GM12892 (cell line): ENCODE data around the gene TMSB4Y. TPM values are rescaled to one million over a fixed set of nuclear protein-coding genes. Genes with fewer than 3 reads are reported as not detected.

Experiments used
- DNase-seq: peaks from one replicate; pipeline ENCODE4 v3.0.0; 2011; ENCODE audit not compliant: insufficient read length
- FAIRE-seq: peaks from 2 replicates; lab custom pipeline; 2011; peaks lifted over from hg19 to GRCh38; lab: Jason Lieb, UNC
- POLR2A ChIP-seq: IDR thresholded peaks from 2 replicates; pipeline ENCODE4 v1.6.1; 2011; ENCODE audit warnings: low read depth, low read length, control low read depth
- POLR2AphosphoS5 ChIP-seq: IDR thresholded peaks from 2 replicates; pipeline ENCODE4 v1.6.1; 2011; ENCODE audit warnings: low read depth, low read length, control low read depth
- TAF1 ChIP-seq: IDR thresholded peaks from 2 replicates; pipeline ENCODE4 v1.6.1; 2011; ENCODE audit warnings: low read depth, mild to moderate bottlenecking, control low read depth, low read length, borderline replicate concordance
- polyA plus RNA-seq: library from polyadenylated mRNA; unstranded; fragments of >200 nt; gene quantifications from one replicate; pipeline ENCODE4 v1.2.1, GENCODE V29; 2012; ENCODE audit warnings: missing spikeins, inconsistent platforms; ENCODE audit not compliant: missing spikeins

The TMSB4Y gene
- polyA plus RNA-seq = not detected

DNA sequence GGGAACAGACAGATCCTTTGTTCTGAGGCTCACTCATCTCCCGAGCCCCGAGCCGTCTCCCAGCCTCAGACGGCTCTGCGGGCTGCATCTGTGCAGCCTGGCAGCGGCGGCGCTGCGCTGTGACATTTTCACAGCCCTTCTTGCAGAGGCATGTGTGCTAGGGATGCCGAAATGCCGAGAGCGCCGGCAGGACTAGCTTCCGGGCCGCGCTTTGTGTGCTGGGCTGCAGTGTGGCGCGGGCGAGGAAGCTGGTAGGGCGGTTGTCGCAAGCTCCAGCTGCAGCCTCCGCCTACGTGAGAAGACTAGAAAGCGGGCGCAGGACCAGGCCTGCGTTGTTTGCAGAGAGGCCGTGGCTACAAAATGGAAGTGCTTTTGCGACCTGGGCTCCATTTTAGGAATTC lies at the start of gene TMSB4Y:
Gene TMSB4Y, plus strand, starts transcription at position 332 of the 401 bp plus-strand sequence.
- no peak for FAIRE-seq
- no peak for DNase-seq
- TF ChIP-seq TAF1 = no peak
- no peak for TF ChIP-seq POLR2AphosphoS5
- no peak for TF ChIP-seq POLR2A

DNA sequence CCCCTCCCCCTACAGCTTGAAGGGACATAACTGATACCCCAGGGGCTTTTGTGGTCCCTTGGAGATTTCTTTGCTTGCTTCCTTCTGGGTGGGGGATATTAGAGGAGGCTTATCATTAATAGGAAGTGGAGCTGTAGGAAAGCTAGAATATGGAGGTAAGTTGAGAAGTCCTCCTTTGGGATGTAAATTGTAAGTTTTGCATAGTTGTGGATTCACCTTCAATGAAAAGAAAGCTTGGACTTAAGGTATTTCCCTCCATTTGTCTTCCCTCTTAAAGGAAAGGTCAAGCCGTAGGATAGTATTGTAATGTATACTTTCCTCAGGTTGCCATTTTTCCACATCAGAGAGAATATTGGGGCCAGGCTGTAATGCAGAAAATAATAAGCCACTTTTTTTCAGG lies 39.5 kb upstream of the TMSB4Y start:
- DNase-seq (no peak), FAIRE-seq (no peak)
- TF ChIP-seq TAF1 (no peak), POLR2AphosphoS5 (no peak), POLR2A (no peak)

DNA sequence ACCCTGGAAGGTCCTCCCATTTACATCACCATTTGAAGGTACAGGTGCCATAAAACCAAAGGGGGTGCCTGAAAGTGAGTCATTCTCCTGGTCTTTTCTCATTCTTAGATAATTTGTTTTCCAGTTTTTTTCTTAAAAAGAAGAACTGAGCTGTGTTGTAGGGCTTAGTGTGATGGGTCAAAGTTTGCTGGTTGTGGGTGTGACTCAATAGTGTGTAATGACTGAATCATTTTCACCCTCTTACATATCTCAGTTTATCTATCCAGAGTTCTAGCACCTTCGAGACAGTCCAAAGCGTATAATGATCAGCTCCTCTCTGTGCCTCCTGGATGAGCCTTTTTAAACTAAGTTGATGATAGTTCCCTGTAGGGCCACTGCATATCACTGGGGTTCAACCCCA lies 32.6 kb upstream of the TMSB4Y start:
- no peak for TF ChIP-seq POLR2A
- TF ChIP-seq TAF1 = no peak
- no peak for TF ChIP-seq POLR2AphosphoS5
- DNase-seq (no peak), FAIRE-seq (no peak)

DNA sequence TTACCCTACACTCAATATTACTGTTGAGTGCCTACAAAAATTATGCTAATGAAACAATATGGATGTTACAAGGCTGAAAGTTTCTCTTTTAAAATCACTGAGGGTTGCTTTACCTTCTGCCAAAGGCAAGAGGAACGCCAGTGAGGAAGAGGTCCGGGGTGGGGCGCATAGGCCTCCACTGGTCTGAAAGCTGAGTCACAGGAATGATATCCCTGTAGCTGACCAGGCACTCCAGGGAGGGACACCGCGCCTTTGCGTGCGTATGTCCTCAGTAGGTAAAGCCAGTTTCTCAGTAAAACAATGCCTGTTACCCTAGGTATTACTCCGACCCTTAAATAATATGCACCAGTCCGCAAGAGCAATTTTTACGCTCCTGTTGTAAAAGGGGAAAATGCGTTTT lies 1.4 kb upstream of the TMSB4Y start:
- FAIRE-seq (no peak), DNase-seq (no peak)
- TF ChIP-seq TAF1 = no peak
- TF ChIP-seq POLR2AphosphoS5 = no peak
- TF ChIP-seq POLR2A = no peak

DNA sequence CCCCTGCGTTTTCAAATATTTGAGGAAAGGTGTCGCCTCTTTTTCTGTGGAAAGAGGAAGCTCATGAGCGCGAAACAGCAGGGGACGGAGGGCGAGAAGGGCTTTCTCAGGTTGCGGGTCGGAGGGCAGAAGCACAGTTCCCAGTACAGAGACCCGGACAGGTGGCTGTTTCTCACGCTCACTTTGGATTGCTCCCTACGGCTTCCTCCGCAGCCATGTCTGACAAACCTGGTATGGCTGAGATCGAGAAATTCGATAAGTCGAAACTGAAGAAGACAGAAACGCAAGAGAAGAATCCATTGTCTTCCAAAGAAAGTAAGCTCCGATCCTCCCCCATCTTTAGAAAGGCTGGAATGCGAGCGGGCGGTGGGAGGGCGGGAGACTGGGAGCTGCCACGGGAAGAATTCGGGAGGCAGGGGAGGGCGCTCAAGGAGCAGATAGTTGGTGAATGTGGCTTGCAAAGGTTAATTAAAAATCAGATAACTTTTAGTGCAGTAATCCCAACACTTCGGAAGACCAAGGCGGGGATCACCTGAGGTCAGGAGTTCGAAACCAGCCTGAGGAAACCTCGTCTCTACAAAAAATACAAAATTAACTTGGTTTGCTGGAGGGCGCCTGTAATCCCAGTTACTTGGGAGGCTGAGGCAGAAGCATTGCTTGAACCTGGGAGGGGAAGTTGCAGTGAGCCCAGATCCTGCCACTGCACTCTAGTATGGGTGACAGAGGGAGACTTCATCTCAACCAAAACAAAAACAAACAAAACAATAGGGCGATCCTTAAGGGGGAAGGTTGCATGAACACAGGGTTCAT lies 627 bp downstream of the TMSB4Y start:
- TF ChIP-seq TAF1 (no peak), POLR2AphosphoS5 (no peak), POLR2A (no peak)
- no peak for FAIRE-seq
- DNase-seq = no peak

DNA sequence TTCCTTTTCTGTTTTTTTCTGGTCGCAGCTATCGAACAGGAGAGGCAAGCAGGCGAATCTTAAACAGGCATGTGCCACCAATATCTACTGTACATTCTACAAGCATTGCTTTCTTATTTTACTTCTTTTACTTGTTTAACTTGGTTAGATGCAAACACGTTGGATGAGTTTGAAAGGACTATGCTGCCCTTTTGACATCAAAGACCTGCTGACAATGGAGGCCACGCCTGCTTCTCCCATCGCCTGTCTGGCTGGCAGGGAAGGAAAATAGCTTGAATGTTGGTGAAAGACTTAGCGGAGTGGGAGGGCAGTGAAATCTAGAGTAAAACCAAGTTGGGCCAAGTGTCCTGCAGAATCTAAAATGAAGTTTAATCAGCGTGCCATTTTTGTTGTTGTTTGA lies 1.5 kb downstream of the TMSB4Y start:
- no peak for TF ChIP-seq POLR2AphosphoS5
- TF ChIP-seq POLR2A = no peak
- no peak for TF ChIP-seq TAF1
- DNase-seq = no peak
- no peak for FAIRE-seq

DNA sequence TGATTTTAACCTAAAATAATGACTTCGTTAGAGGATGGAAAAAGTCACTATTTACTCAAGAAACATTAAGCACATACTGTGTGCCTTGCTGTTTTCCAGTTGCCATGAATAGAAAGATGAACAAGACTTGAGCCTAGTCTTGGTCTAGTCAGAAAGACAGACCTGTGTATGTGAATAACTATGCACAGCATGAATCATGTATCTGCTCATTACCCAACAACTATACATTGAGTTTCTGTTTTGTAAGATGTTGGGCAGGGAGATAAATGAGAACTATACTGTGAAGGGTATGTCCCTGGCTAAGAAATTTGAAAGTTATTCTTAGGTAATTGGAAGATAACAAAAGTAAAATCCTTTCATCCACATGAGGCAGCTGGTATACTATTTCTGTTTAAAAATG lies 4.3 kb downstream of the TMSB4Y start:
- DNase-seq = no peak
- FAIRE-seq = no peak
- TF ChIP-seq POLR2A (no peak), POLR2AphosphoS5 (no peak), TAF1 (no peak)

DNA sequence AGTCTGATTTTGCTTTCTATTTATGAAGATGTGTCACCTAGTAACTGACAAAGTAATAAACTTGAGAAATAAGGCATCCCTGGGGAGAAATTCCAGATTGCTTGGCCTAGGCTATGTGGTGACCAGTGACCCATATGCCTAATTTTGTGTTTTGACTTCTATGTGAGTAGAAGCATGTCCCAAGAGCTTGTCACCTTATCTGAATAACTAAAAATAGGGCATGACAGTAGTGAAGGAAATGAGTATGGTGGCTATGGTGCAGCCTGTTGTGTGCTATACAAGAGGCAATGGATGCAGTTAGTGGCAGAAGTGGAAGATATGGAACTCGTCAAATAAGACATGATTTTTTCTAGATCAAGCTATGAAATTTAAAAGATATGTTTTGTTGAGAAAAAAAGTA lies 15.3 kb downstream of the TMSB4Y start:
- no peak for TF ChIP-seq TAF1
- no peak for TF ChIP-seq POLR2AphosphoS5
- no peak for TF ChIP-seq POLR2A
- no peak for FAIRE-seq
- no peak for DNase-seq

DNA sequence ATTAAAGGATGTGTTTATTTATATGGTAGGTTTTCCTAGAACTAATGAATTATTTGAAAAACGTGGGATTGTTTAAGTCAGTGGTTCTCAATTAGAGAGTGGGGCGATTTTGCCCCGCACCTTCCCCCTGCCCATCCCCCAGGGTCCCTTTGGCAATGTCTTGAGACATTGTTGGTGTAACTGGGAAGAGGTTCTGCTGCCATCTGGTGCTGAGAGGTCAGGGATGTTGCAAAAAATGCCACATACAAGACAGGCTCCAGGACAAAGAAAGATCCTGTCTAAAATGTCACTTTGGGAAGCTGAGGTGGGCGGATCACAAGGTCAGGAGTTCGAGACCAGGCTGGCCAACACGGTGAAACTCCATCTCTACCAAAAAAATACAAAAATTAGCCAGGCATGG lies 25.8 kb downstream of the TMSB4Y start:
- FAIRE-seq (no peak), DNase-seq (no peak)
- no peak for TF ChIP-seq POLR2A
- no peak for TF ChIP-seq TAF1

DNA sequence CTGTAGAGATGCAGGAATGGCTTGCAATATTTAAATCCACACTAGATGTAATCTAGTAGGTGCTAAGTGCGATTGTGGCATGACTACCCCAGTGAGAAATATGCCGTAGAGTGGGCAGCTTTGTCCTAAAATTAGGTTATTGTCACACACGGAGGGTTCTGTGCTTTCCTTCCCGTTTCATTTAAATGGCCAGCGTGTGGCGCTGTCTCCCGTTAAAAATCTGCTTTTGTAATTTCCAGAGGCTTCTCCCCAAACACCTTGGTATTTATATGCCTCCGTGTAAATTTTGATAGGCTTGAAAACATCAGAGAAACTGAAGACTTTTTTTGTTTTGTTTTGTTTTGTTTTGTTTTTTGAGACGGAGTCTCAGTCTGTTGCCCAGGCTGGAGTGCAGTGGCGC lies 34.9 kb downstream of the TMSB4Y start:
- FAIRE-seq = no peak
- DNase-seq = no peak
- no peak for TF ChIP-seq POLR2A

DNA sequence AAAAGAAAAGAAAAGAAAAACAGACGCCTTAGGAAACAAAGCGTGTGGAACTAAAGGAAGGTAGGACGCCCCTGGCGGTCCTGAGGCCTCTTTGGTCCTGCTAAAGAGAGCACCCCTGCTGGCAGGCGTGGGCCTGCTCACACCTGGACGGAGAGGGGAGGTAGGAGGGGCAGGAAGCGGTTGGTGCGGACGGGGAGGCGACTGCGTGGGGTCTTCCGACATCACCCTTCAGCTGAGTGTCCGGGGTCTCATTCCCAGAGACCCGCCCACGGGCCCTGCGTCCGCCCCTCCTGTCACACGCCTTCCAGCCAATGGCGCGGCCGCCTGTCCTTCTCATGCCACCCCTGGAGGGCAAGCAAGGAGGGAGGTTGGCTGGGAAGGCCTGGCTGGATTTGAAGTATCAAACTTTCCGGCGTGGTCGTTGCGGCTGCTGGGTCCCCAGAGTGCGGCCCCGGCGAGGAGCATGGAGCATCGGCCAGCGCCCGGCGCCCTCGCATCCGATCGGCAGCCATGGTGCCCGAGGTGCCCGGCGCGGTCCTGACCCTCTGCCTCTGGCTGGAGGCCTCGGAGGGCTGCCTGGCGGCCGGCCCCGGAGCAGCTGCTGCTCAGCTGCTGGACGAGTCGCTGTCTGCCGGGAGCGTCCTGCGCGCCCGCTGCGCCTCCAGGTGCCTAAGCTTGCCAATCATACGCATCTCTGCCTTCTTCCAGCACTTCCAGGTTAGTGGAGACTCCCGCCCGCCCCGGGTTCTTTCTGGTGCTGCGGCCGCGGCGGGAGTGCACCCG lies 47.8 kb downstream of the TMSB4Y start:
- TF ChIP-seq POLR2A = no peak
- TF ChIP-seq POLR2AphosphoS5 = no peak
- FAIRE-seq (no peak), DNase-seq (no peak)

DNA sequence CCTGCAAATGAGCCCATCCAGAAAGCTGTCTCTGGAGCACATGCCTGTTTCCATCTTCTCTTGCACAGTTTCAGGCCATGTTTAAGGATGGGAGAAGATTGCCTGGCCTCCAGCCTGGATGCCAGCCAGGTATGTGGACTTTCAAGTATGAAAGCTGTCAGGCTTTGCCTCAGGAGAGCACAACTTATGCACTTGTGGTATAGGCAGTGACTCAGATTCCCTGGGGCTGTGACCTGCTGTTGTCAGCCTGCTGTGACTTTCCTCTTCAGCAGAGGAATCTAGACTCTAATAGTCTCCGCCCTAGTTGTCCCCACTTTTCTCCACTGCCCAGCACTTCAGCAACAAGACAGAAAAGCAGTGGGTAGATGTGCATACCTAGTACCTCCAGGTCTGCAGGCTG lies 51.0 kb downstream of the TMSB4Y start:
- DNase-seq = no peak
- no peak for FAIRE-seq
- TF ChIP-seq POLR2AphosphoS5 = no peak
- no peak for TF ChIP-seq POLR2A
- no peak for TF ChIP-seq TAF1
